HG03097 (cell line): ENCODE results near the gene FES.
"Not testable (repeated sequence)": the region's sequence is repeated elsewhere in the genome, so short reads cannot be mapped to it uniquely, and the experiment has no call there.

Experiments
- ATAC-seq: cut with Tn5 transposase; IDR thresholded peaks from one replicate; pipeline ENCODE4 v1.9.1; 2021; ENCODE audit not compliant: unreplicated experiment, low FRiP score

FES gene

DNA sequence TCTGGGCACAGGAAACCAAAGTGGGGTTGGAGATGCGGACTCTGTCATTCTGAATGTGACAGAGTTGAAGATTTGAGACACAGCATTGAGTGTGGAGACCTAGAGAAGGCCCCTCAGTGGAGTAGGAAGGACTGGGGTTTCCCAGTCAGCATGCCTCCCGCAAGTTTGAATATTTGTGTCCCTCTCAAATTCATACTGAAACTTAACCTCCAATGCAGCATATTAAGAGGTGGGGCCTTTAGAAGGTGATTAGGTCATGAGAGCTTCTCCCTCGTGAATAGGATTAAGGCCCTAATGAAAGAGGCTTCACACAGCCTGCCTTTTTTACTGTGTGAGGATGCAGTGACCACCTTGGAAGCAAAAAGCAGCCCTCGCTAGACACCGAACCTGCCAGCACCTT lies 40.1 kb downstream of the FES start:
- peak; percentile 66 for ATAC-seq

- not testable (repeated sequence) for ATAC-seq
Measured at GRCh38 chr15:90926766-90927165, 42.5 kb downstream of the FES start.

DNA sequence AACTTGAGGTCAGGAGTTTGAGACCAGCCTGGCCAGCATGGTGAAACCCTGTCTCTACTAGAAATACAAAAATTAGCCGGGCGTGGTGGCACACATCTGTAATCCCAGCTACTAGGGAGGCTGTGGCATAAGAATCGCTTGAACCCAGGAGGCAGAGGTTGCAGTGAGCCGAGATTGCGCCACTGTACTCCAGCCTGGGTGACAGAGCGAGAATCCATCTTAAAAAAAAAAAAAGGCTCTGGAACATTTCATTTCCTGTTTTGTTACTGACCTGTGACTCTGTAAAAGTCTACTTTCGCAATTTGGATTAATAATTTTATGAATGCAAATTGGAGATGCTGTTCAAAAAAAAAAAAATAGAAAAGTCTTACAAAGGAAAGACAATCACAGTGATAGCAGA lies 43.8 kb downstream of the FES start:
- ATAC-seq = not testable (repeated sequence)

DNA sequence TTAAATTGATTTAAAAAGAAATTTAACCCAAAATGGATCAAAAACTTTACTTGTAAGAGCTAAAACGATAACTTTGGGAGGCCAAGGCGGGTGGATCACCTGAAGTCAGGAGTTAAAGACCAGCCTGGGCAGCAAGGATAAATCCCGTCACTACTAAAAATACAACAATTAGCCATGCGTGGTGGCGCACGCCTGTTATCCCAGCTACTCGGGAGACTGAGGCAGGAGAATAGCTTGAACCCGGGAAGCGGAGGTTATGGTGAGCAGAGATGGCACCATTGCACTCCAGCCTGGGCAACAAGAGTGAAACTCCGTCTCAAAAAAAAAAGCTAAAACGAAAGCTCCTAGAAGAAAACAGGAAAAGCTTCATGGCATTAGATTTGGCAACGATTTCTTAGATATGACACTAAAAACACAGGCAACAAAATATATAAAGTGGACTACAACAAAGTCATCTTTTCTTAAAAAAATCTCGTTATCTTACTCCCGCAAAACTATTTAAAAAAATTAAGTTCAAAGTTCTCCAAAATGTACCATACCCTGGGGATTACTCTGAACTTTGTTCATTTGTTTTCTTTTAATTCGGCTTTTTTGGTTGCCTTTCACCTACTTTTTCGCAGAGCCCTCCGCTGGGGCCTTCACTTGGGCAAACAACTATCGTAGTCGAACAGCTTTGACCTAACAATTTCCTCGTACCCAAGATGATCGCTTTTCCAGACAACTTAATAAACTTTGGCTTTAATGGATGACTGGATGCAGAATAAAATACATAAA lies 45.1 kb downstream of the FES start:
- ATAC-seq = no peak

DNA sequence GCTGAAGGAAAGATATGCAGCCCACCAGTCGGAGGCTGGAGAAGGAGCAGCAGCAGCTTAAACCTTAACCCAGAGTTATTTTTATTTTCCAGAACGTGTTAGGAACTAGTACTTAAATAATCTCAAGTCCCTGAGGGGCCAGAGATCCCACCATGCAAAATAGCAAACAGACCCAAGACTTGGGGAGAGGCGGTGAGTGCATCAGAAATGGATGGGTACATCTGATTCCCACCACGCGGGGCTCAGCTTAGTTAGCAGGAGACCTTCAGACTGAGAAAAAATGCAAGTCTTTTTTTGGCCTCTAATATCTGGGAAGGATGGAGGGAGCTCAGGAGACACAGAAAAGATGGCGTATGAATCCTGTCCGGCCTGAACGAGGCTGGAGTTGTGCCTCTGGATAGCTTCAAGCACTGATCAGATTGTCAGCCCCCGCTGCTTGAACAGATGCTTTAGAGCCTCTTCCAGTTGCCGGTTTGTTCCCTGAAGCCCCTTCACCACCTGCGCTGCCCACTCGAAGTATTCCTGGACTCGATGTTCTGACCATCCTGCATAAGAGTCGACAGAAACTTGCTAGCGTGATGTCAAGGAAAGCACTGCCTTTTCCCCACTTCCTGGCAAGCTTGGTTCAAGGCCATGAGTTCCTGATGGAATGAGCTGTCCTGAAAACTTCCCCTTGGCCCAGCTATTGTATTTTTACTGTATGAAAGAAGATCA lies 46.7 kb downstream of the FES start:
- no peak for ATAC-seq

DNA sequence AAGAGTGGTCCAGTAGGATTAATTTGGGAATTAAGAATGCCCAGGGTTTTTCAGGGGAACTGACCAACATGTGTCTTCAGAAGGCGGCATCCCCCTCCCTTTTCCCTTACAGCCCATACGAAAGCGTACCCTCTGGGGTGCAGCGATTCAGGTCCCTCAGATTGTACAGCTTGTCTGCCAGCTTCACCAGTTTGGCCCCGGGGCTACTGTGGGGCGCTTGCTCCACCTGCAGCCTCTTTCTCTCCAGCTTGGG lies 47.2 kb downstream of the FES start:
- ATAC-seq = no peak

DNA sequence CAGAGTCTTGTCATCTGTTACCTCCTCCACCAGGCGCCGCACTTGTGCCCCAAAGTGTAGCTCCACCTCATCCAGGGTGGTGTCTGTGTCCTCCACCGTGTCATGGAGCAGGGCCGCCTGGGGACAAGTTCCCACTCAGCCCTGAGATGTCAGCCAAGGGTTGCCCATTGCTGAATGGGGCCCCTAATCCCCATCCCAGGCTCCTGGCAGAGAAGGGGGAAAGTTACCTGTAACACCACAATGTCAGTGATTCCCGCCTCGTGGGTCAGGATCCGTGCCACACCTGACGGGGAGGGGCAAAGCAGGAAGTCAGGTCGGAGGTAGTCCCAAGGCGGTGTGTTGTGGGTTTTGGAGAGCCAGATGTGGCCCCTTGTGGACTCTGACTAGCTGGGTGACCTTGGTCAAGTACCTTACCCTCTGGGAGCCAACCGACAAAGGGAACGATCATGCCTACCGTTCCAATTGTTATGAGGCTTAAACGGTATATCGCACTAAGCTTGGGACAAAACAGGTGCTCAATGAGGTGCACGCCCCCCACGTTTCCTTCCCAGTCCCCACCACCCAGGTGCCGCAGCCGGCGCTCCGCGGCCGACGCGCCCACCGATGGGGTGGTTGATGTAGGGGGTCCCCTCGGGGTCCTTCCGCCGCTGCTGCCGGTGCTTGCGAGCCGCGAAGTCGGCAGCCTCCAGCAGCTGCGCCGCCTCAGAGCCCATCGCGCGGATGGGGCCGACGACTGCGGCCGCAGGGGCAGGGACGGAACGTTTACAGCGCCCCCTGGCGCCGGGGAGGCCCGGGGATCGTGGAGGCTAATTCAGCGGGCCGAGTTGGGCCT lies 47.7 kb downstream of the FES start, which contains the start of gene HDDC3:
HDDC3 (minus strand) TSS at position 722 of the 832 bp plus-strand sequence; CDS start at position 713, 9 bp downstream.
- peak; percentile 40 for ATAC-seq

DNA sequence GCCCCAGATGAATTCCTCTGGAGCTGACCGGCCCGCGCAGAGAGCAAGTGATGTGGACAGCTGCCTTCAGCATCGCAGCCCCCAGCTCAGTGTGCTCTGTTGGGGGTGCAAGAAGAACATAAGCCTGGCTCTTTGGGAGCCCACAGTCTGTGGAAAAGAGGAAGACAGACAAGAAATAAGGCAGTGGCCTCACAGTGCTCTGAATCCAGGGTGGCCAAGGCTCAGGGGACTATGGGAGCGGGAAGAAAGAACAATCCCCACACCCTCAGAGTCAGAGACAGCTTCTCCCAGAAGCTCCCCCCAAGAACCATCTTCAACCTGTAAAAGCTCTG lies 48.3 kb downstream of the FES start:
- ATAC-seq = no peak

DNA sequence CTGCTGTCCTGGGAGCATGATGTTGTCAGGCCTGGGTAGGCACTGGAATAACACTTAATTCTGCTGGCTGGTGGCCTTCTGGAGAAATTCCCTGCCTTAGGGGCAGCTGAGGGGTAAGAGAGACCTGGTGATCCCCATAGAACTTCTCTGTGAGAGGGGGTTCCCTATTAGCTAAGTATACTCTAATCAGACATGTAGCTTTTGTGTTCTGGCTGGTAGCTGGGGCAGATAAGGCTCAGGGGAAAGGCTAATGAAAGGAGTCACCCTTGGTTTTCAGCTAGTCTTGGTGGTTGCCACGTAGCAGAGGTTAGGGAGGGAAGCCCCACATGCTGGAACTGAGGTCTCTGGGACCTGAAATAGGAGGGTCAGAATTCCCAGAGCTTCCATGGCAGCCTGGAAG lies 49.0 kb downstream of the FES start:
- no peak for ATAC-seq

DNA sequence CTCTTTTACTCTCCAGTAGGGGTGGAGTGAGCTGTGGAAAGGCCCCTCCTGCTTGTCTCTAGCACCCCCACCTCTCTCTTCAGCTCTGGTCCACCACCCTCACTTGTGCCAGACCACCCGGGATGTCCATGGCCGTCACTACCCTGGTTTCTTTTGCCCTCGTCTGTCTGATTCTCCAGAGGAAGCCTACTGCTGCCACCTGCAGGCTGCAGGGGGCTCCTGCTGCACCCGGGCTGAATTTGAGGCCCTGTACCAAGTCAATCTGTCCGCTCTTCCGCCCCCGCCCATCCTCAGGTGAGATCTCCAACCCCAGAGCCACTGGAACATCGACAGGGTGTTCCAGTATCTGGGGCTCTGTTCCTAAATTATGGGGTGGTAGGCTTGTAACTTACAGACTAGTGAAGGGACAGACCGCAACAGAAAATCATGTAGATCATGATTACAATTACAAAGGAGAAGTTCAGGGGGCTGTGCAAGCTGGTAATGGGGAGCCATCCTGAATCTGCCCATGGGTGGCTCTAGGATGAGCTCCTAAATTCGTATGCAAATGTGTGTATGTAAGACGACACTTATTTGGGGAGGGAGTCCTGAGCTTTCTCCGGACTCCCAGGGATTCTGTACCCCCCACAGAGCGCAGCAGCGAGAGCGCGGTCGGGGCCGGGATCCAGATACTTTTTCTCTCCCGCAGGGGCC lies 50.1 kb downstream of the FES start:
- ATAC-seq = peak; percentile 29

GRCh38 chr15:90934949-90935751 lies 50.8 kb downstream of the FES start, which contains the start of gene UNC45A:
Gene UNC45A (plus strand): TSS chr15:90935285. CDS start chr15:90935325, 40 bp downstream.
- peak; percentile 49 for ATAC-seq

DNA sequence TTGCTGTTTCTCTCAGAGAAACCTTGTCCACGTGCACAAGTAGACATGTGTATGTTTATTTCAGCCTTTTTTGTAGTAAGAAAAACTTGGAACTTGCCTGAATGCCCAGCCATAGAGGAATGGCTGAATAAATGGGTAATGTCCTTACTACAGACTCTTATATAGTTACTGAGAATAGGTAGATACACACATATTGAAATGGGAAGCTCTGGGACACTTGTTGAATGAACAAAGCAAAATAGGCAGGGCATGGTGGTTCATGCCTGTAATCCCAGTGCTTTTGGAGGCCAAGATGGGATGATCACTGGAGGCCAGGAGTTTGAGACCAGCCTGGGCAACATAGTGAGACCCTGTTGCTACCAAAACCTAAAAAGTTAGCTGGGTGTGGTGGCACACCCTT lies 52.5 kb downstream of the FES start:
- no peak for ATAC-seq

DNA sequence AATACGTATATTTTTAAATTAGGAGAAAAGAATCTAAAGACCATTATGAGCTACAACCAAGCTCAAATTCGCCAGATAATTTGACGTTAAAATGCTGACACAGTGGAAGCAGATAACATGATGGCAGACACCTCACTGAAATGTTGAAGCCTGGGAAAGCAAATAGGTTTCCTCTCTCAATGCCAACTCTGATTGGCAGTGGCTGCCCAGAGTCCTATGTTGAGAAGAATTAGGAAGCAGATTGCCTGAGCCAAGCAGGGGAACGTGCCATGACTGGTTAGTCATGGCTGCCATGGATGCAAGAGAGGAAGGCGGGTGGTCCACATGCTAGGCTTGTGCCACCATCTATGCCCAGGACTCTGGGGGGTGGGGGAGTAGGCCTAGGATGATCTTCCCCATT lies 54.0 kb downstream of the FES start:
- ATAC-seq = no peak

- no peak for ATAC-seq
Measured at GRCh38 chr15:90939756-90940155, 55.5 kb downstream of the FES start.

DNA sequence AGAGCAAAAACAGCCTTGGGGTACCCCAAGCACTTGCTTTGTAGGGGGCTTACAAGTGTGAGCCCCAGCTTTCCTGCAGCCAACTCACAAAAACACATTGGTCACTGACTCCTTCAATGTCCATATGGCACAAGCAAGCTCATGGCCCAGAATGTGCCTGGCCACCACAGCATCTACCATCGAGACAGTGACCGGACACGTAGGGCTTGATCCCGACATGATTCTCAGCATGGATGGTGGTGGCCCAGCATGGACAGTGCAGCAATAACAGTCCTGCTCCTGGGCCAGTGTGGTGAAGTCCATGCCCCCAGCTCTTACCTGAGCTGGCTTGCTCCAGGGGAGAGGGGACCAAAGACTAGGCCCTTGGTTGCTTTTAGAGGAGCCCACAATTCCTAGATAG lies 56.7 kb downstream of the FES start:
- ATAC-seq = no peak

DNA sequence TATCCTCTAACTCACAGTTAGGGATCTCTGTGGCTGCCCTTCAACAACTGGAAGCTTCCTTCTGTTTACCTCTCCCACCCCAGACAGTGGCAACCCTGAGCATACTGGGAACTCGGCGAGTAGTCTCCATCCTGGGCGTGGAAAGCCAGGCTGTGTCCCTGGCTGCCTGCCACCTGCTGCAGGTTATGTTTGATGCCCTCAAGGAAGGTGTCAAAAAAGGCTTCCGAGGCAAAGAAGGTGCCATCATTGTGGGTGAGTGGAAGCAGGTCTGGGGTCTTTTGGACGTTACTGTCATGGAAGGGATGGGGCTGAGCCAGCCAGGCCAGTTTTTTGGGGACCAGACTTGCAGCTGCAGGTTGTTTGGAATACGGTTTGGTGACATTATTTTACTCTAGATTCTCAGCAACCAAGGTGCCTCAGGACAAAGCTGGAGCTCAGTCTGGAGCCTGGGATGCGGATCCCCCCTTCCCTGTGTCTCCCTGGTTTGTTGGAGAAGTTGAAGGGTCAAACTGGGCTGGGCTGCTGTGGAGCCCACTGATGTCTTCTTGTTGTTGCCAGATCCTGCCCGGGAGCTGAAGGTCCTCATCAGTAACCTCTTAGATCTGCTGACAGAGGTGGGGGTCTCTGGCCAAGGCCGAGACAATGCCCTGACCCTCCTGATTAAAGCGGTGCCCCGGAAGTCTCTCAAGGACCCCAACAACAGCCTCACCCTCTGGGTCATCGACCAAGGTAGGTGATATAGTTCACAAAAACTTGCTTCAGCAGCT lies 58.2 kb downstream of the FES start:
- no peak for ATAC-seq

DNA sequence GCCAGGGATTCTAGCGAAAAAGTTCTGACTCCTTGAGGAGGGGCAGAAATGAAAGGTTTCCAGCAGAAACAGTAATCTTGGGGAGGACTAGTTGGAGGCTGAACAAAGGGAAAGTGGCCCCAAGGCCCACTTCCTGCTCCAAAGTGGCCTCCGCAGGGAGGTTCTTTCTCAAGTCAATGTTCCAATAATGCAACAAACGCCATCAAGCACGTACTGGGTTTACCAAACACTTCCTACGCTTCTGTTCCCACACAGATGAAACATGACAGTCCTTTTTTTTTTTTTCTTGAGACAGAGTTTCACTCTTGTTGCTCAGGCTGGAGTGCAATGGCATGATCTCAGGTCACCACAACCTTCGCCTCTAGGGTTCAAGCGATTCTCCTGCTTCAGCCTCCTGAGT lies 60.8 kb downstream of the FES start:
- ATAC-seq = no peak
